GM12874 (cell line): Measurements from ENCODE around the gene PRRT1B.

Experiments used
- TF ChIP-seq, protein P1 (sequence below): IDR thresholded peaks from 2 replicates; pipeline ENCODE4 v1.5.1; 2011; ENCODE audit warnings: low read depth, mild to moderate bottlenecking, control low read depth, low read length, moderate library complexity; ENCODE audit not compliant: insufficient read depth

Gene PRRT1B

DNA sequence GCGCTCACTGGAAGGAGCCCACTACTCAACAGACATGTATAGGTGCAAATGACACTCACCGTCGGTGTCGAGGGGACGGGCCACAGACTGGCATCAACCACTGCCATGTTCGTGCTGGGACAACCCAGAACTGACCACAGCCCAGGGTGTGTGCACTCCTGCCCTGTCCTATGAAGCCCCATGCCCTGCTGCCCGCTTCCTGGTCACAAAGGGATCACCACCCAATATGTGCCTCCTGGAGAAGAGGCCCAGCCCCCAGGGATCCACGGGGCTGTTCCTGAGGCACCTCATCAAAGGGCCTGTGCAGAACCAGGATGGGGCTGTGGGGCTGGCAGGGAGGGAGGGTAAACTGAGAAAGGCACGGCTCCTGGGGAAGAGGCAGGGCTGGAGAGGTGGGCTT lies 43.1 kb downstream of the PRRT1B start:
- TF ChIP-seq, protein P1, sequence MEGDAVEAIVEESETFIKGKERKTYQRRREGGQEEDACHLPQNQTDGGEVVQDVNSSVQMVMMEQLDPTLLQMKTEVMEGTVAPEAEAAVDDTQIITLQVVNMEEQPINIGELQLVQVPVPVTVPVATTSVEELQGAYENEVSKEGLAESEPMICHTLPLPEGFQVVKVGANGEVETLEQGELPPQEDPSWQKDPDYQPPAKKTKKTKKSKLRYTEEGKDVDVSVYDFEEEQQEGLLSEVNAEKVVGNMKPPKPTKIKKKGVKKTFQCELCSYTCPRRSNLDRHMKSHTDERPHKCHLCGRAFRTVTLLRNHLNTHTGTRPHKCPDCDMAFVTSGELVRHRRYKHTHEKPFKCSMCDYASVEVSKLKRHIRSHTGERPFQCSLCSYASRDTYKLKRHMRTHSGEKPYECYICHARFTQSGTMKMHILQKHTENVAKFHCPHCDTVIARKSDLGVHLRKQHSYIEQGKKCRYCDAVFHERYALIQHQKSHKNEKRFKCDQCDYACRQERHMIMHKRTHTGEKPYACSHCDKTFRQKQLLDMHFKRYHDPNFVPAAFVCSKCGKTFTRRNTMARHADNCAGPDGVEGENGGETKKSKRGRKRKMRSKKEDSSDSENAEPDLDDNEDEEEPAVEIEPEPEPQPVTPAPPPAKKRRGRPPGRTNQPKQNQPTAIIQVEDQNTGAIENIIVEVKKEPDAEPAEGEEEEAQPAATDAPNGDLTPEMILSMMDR, result no peak

DNA sequence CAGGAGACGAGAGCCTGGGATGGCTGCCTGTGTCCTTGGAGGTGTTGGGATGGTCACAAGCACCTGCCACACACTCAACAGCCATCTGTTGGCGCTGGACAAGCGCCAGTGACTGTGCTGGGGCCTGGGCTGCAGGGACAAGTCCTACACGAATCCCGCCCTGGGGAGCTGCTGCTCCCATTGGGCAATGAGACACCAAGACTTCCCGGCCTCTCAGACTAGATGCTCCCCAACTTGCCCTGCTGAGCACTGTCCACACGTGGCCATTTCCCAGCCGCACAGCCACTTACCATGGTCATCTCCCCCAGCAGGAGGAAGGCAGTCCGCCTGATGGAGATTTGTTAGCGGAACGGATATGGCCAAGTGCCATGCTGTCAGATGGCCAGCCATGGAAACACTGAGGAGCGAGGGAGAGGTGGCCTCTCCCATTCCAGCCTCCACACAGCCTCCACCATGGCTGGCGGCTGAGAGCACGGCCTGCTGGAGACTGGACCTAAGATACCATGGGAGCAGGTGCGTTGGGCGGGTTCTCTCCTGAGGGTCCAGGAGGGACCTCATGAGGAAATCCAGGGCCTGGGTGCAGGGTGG lies 43.9 kb downstream of the PRRT1B start:
- TF ChIP-seq, protein P1, result no peak

DNA sequence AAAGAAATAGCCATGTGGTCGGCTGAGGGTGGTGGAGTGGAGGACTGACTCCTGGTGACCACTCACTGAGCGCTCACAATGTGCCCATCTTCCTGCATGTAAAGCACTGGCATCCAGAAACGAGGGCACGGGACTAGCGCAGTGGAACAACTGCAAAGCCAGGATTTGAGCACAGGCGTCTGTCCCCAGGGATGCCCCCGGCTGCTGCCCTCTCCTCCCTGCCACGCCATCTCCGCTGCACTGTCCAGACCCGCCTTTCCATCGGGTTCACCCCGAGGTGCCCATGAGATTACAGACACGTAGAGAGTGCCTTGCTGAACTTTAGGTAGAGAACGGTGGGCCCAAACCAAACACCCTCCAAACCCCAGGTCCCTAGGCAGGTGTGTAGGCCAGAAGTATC lies 44.7 kb downstream of the PRRT1B start:
- TF ChIP-seq, protein P1, result no peak

DNA sequence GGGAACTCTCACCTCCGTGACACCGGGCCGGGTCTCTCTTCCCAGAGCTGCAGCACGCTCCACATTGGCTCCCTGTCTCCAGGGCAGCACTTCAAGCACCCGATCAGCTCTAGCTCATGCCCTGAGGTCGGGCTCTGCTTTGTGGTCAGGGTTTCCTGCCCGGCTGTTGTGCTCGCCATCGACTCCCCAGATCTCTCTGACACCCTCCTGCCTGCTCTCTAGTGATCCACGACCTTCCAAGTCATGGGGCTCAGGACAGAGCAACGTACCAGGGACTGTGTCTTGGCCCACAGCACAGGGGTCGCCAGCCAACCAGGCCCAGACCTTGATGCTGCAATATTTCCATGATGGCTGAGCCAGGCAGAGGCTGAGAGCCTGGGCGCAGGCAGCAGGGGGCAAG lies 45.1 kb downstream of the PRRT1B start:
- TF ChIP-seq, protein P1, result no peak

DNA sequence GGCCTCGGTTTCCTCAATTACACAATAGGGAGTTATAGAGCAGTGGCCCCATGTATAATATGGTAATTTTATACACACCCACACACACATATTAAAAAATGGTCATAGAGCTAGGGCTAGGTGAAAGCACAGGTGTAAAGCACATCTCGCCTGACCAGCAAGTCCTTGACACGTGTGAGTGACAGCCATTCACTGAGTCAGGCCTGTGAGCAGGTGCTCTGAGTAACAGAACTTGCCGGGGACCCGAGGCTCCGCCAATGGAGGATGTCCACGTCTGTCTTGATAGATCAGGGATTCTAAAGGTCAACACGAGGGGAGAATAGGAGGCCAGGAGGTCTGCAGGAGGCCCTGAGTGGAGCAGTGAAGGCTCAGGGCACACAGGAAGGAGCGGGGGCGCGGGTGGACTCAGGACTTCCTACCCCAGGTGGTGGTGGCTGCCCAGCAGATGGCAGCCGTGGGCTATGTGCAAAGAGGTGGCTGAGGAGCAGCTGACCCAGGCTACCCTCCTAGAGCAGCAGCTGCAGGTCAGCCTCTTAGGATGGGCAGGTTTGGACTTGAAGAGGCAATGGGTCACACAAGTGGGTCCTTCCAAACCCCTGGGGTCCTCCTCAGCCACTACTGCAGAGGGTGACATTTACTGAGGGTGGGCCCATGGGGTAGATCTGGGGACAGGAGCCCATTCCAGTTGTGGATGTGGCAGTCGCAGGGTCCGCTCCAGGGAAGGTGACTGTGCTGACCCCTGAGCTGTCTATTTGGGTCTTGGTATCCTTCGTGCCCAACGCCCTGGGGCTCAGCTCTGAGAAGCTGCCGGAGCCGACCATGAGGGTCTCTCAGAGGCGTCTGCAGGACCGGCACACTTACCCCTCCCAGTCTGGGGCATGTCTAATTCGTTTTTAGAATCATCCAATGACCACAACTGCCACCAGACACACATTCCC lies 45.9 kb downstream of the PRRT1B start:
- TF ChIP-seq, protein P1, result peak; percentile 86

DNA sequence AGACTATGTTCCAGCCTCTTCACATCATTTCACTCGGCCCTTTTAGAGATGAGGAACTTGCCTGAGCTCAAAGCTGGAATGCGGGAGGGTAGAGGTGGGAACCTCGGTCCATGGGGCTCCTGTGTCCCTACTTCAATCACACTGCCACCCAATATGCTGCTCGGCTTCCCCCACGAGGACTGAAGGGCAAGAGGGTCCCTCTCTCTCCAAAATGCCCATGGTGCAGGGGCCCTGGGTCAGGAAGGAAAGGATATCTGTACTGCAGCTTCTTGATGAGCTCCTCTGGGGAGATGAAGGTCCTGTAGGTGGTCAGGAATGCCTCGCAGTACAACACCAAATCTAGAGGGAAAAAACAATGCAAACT lies 46.5 kb downstream of the PRRT1B start:
- TF ChIP-seq, protein P1, result no peak

DNA sequence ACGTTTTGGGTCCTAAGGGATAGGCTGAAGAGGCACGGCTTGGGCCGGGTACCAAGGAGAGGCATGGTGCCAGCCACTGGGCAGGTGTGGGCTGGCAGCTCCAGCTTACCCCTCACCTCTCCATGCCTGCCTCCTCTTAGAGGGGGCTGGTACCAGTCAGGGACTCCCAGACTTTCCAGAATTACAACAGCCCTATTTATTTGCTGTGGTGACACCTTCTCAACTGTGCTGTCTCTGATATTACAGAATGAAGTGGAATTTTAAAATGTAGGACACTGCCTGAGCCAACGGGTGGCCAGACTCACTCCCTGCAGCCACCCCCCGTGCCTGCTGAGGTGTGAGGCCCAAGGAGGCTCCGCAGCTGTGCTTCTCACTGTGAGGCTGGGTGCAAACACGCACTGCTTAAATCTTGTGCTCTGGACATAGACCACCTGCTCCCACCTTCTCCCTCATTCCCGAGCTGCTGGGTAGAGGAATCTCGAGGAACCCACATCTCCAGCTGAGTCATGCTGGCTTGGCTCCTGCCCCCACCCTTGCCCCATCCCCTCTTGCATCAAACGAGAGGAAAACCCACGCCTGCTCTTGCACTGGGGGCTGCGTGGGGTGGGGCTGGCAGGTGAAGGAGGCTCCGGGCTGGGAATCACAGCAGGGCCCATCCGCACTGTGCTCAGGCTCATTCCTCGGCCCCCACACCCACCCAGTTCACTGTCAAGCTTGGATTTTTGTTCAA lies 47.9 kb downstream of the PRRT1B start:
- TF ChIP-seq, protein P1, result no peak
